ENCODE measurements around the gene ARHGAP23. TPM values are rescaled to one million over a fixed set of nuclear protein-coding genes. Genes with fewer than 3 reads are reported as not detected.

The ARHGAP23 gene
- total and polyA plus RNA-seq, 10 donors, result 7.5 to 250 (median 67.0) TPM

- 43 to 61% (median 56%) methylated on average over 6 to 7 of the region's 7 CpGs for WGBS, 5 donors
- Histone ChIP-seq H3K4me3 (no peak overlapping the region), H3K4me1 (peaks cover 27 to 96% (median 53%) of the 10 kb centered on the region in 6 donors), H3K9me3 (no peaks in the 10 kb centered on the region), H3K27ac (peak overlapping the region in 3 of 8 donors; percentile 33 to 40 (median 35)), H3K36me3 (no peaks in the 10 kb centered on the region), H3K27me3 (replicated peaks in 1 of 7) (peaks cover 0 to 8% (median 0%) of the 10 kb centered on the region in 7 donors)
- no peak for DNase-seq
- intact Hi-C loops (cut with DNase I; ENCODE audit: low total_unique reads), result no loop called here
- no peak for TF ChIP-seq POLR2AphosphoS5 (IDR thresholded peaks at IDR 0.05)
- no peak for TF ChIP-seq CTCF (IDR thresholded peaks at IDR 0.05 in 8 of 11, conservative IDR thresholded peaks at IDR 0.05 in 3 of 11)
- no peak for TF ChIP-seq POLR2A (IDR thresholded peaks at IDR 0.05)
Observed at GRCh38 chr17:38443356-38444031, 15.2 kb downstream of the ARHGAP23 start.

- intact Hi-C loops (cut with DNase I; ENCODE audit: low total_unique reads), result no loop called here
- TF ChIP-seq CTCF (IDR thresholded peaks at IDR 0.05 in 8 of 11, conservative IDR thresholded peaks at IDR 0.05 in 3 of 11) (peak; percentile 67 to 91 (median 84)), POLR2A (IDR thresholded peaks at IDR 0.05) (no peak), POLR2AphosphoS5 (IDR thresholded peaks at IDR 0.05) (peak; percentile 44 to 82 (median 73))
- WGBS, 5 donors, result 14 to 26% (median 15%) methylated on average over 11 to 14 of the region's 14 CpGs
- Histone ChIP-seq H3K9me3 (no peaks in the 10 kb centered on the region), H3K4me1 (peaks cover 29 to 97% (median 56%) of the 10 kb centered on the region in 6 donors), H3K27me3 (replicated peaks in 1 of 7) (peaks cover 0 to 8% (median 0%) of the 10 kb centered on the region in 7 donors), H3K27ac (peak overlapping the region in 4 of 8 donors; percentile 14 to 40 (median 34)), H3K4me3 (peak overlapping the region in 2 of 8 donors; percentile 6 to 21), H3K36me3 (no peaks in the 10 kb centered on the region)
- peak; percentile 89 for DNase-seq
Observed at GRCh38 chr17:38444151-38444550, 15.9 kb downstream of the ARHGAP23 start.

GRCh38 chr17:38447502-38448085 lies 19.3 kb downstream of the ARHGAP23 start:
- Histone ChIP-seq H3K9me3 (no peaks in the 10 kb centered on the region), H3K4me1 (peaks cover 34 to 100% (median 68%) of the 10 kb centered on the region in 6 donors), H3K27me3 (replicated peaks in 1 of 7) (peaks cover 0 to 26% (median 0%) of the 10 kb centered on the region in 7 donors), H3K36me3 (no peaks in the 10 kb centered on the region), H3K4me3 (no peak overlapping the region), H3K27ac (peak overlapping the region in 7 of 8 donors; percentile 12 to 92 (median 81))
- WGBS, 5 donors, result 5 to 30% (median 11%) methylated on average over 1 to 2 of the region's 2 CpGs
- DNase-seq, result no peak
- intact Hi-C loops (cut with DNase I; ENCODE audit: low total_unique reads), result no loop called here
- TF ChIP-seq POLR2AphosphoS5 (IDR thresholded peaks at IDR 0.05) (peak in 2 of 3 donors; percentile 23 to 46), CTCF (IDR thresholded peaks at IDR 0.05 in 8 of 11, conservative IDR thresholded peaks at IDR 0.05 in 3 of 11) (no peak)

- Histone ChIP-seq H3K4me3 (no peak overlapping the region), H3K36me3 (no peaks in the 10 kb centered on the region), H3K4me1 (peaks cover 31 to 100% (median 71%) of the 10 kb centered on the region in 6 donors), H3K27me3 (replicated peaks in 1 of 7) (peaks cover 0 to 33% (median 0%) of the 10 kb centered on the region in 7 donors), H3K9me3 (no peaks in the 10 kb centered on the region), H3K27ac (peak overlapping the region; percentile 22 to 92 (median 76))
- TF ChIP-seq POLR2A (IDR thresholded peaks at IDR 0.05) (no peak), POLR2AphosphoS5 (IDR thresholded peaks at IDR 0.05) (no peak), CTCF (IDR thresholded peaks at IDR 0.05 in 8 of 11, conservative IDR thresholded peaks at IDR 0.05 in 3 of 11) (no peak)
- DNase-seq, result no peak
- 59 to 83% (median 77%) methylated on average over 8 to 9 of the region's 9 CpGs for WGBS, 5 donors
- intact Hi-C loops (cut with DNase I; ENCODE audit: low total_unique reads), result no loop called here
Observed at GRCh38 chr17:38448208-38448771, 20.0 kb downstream of the ARHGAP23 start.
